HCT116 (cell line): ENCODE data around the gene SMIM10L2A. TPM values are rescaled to one million over a fixed set of nuclear protein-coding genes. Genes with fewer than 3 reads are reported as not detected.
A peak's percentile ranks its signal among the peaks of the same experiment; 100 is the strongest.

ENCODE experiments used
- ATAC-seq: fragments of 200-7000 bp; cut with Tn5 transposase; 2 replicates; pipeline ENCODE4 v1.9.1; 2020; ENCODE audit warnings: mild to moderate bottlenecking, moderate library complexity
- Bru-seq: library from RNA; stranded (reverse); fragments of 400-500 nt; gene quantifications from one replicate; lab custom pipeline; 2021; lab: Mats Ljungman, UMichigan
- BruChase-seq, 2 experiments: library from RNA; stranded (reverse); fragments of 400-500 nt; gene quantifications; one replicate each; lab custom pipeline; 2021; lab: Mats Ljungman, UMichigan
- BruUV-seq: library from RNA; stranded (reverse); fragments of 400-500 nt; replicated peaks from 2 replicates; lab custom pipeline; 2021; lab: Mats Ljungman, UMichigan
- CTCF ChIA-PET: fragments of 300-600 bp; sonication (Branson Sonifier 250); formaldehyde crosslinking; loops from one replicate; lab custom pipeline; 2021; ENCODE audit warnings: antibody characterized with exemption; lab: Charles Lee
- POLR2A ChIA-PET: fragments of 300-600, 350-600 bp; sonication (Branson Sonifier 250); formaldehyde crosslinking; loops from one replicate; lab custom pipeline; 2021; ENCODE audit warnings: antibody characterized with exemption; lab: Charles Lee
- RAD21 ChIA-PET, 2 experiments: fragments of 300-600 bp; sonication (Branson Sonifier 250); formaldehyde crosslinking; loops; one replicate each; lab custom pipeline; 2023; ENCODE audit warnings: low total read pairs in 2 of 2; ENCODE audit not compliant: uncharacterized antibody in 2 of 2, unreplicated experiment in 2 of 2, low non-redundant PET in 1 of 2; lab: Charles Lee
- DNase-seq: peaks from one replicate; pipeline ENCODE4 v3.0.0-alpha.2; 2010; ENCODE audit warnings: low read depth, low spot score
- H2AFZ ChIP-seq: fragments of 200-600 bp; shearing (Covaris generic), sonication (generic); 2 replicates; pipeline ENCODE4 v1.6.1; 2017; ENCODE audit warnings: low read depth, mixed run types, mixed read lengths, antibody characterized with exemption, low read length; ENCODE audit not compliant: poor library complexity, severe bottlenecking
- H3K27ac ChIP-seq: 2 replicates; pipeline ENCODE4 v1.5.1; 2012; ENCODE audit warnings: low read depth, low read length
- H3K27me3 ChIP-seq: fragments of 200-600 bp; sonication (generic); 2 replicates; pipeline ENCODE4 v1.6.1; 2016; ENCODE audit warnings: mixed run types, low read length, mixed read lengths; ENCODE audit not compliant: insufficient read depth
- H3K36me3 ChIP-seq, 2 experiments: fragments of 200-500 bp in 1 of 2; fragments of 200-600 bp in 1 of 2; sonication (Bioruptor generic) in 1 of 2; sonication (generic) in 1 of 2; 2 replicates each; pipeline versions ENCODE4 v1.5.1 to v1.6.1; 2014 to 2016; ENCODE audit warnings: low read length in 2 of 2, inconsistent platforms in 1 of 2, mixed read lengths in 1 of 2, mixed run types in 1 of 2; ENCODE audit not compliant: insufficient read depth in 2 of 2, control insufficient read depth in 1 of 2
- H3K4me1 ChIP-seq, 2 experiments: fragments of 200-600 bp in 1 of 2; sonication (generic) in 1 of 2; 2 replicates each; pipeline versions ENCODE4 v1.5.1 to v1.6.1; 2012 to 2017; ENCODE audit warnings: low read length in 2 of 2, inconsistent platforms in 1 of 2, mild to moderate bottlenecking in 1 of 2, mixed read lengths in 1 of 2, mixed run types in 1 of 2, moderate library complexity in 1 of 2; ENCODE audit not compliant: insufficient read depth in 2 of 2, control insufficient read depth in 1 of 2
- H3K4me2 ChIP-seq: fragments of 200-600 bp; sonication (generic); 2 replicates; pipeline ENCODE4 v1.6.1; 2017; ENCODE audit warnings: mixed run types, low read length, mixed read lengths
- H3K4me3 ChIP-seq, 2 experiments: fragments of 200-600 bp in 1 of 2; sonication (generic) in 1 of 2; replicated peaks in 1 of 2; 2 replicates each; pipeline ENCODE4 v1.5.1; 2011 to 2016; ENCODE audit warnings: low read length in 2 of 2, control low read depth in 1 of 2, low read depth in 1 of 2, mild to moderate bottlenecking in 1 of 2, mixed read lengths in 1 of 2, mixed run types in 1 of 2
- H3K79me2 ChIP-seq: fragments of 200-600 bp; sonication (generic); 2 replicates; pipeline ENCODE4 v1.6.1; 2017; ENCODE audit warnings: mild to moderate bottlenecking, mixed run types, low read length, moderate library complexity, mixed read lengths; ENCODE audit not compliant: insufficient read depth
- H3K9ac ChIP-seq: fragments of 200-600 bp; sonication (generic); 2 replicates; pipeline ENCODE4 v1.6.1; 2016; ENCODE audit warnings: low read length, mixed read lengths
- H3K9me2 ChIP-seq: fragments of 200-600 bp; sonication (generic), shearing (Covaris generic); 2 replicates; pipeline ENCODE4 v1.6.1; 2017; ENCODE audit warnings: mixed run types, mild to moderate bottlenecking, moderate library complexity; ENCODE audit not compliant: insufficient read depth
- H3K9me3 ChIP-seq, 2 experiments: fragments of 200-500 bp in 1 of 2; fragments of 200-600 bp in 1 of 2; sonication (Bioruptor generic) in 1 of 2; sonication (generic) in 1 of 2; 2 replicates each; pipeline ENCODE4 v1.6.1; 2014 to 2017; ENCODE audit warnings: low read length in 2 of 2, mixed read lengths in 2 of 2, inconsistent platforms in 1 of 2, low read depth in 1 of 2, mild to moderate bottlenecking in 1 of 2, mixed run types in 1 of 2, moderate library complexity in 1 of 2; ENCODE audit not compliant: control insufficient read depth in 1 of 2, insufficient read depth in 1 of 2
- H4K20me1 ChIP-seq: fragments of 200-600 bp; sonication (generic), shearing (Covaris generic); 2 replicates; pipeline ENCODE4 v1.6.1; 2017; ENCODE audit warnings: mixed run types, mild to moderate bottlenecking, moderate library complexity; ENCODE audit not compliant: insufficient read depth
- ELF1 ChIP-seq: IDR thresholded peaks from 2 replicates; pipeline ENCODE4 v1.6.1; 2012; ENCODE audit warnings: low read depth, borderline replicate concordance
- EZH2phosphoT487 ChIP-seq: fragments of 200-600 bp; IDR thresholded peaks from 2 replicates; pipeline ENCODE4 v1.6.1; 2018; ENCODE audit warnings: antibody characterized with exemption, borderline replicate concordance
- POLR2A ChIP-seq: IDR thresholded peaks from 2 replicates; pipeline ENCODE4 v1.7.0; 2011; ENCODE audit warnings: borderline replicate concordance; ENCODE audit not compliant: insufficient read depth, insufficient read length; ENCODE audit errors: extremely low read depth
- POLR2AphosphoS5 ChIP-seq: IDR thresholded peaks from 2 replicates; pipeline ENCODE4 v1.6.1; 2011; ENCODE audit warnings: mild to moderate bottlenecking, low read depth, low read length, moderate library complexity
- RAD21 ChIP-seq: IDR thresholded peaks from 2 replicates; pipeline ENCODE4 v1.6.1; 2012; ENCODE audit warnings: low read depth, mild to moderate bottlenecking
- REST ChIP-seq: IDR thresholded peaks from 2 replicates; pipeline ENCODE4 v1.6.1; 2012; ENCODE audit warnings: low read depth
- SIN3A ChIP-seq: IDR thresholded peaks from 2 replicates; pipeline ENCODE4 v1.6.1; 2012; ENCODE audit warnings: low read depth
- SP1 ChIP-seq: IDR thresholded peaks from 2 replicates; pipeline ENCODE4 v1.6.1; 2012; ENCODE audit warnings: low read depth
- TCF7L2 ChIP-seq: IDR thresholded peaks from 2 replicates; pipeline ENCODE4 v1.7.0; 2011; ENCODE audit warnings: borderline replicate concordance, inconsistent platforms; ENCODE audit not compliant: insufficient read depth, insufficient read length; ENCODE audit errors: extremely low read depth
- YY1 ChIP-seq: IDR thresholded peaks from 2 replicates; pipeline ENCODE4 v1.6.1; 2011; ENCODE audit warnings: low read length, low read depth, moderate library complexity, mild to moderate bottlenecking; ENCODE audit not compliant: insufficient replicate concordance; ENCODE audit errors: extremely low read depth
- ZFX ChIP-seq: fragments of 450-650 bp; IDR thresholded peaks from 2 replicates; pipeline ENCODE4 v1.6.1; 2017
- ZNF274 ChIP-seq: fragments of 200-500 bp; sonication (Bioruptor generic); IDR thresholded peaks from 2 replicates; pipeline ENCODE4 v1.6.1; 2014; ENCODE audit warnings: mild to moderate bottlenecking, low read depth, low read length, inconsistent platforms
- intact Hi-C: fragments of 100-400 bp; cut with micrococcal nuclease; formaldehyde crosslinking; loops from 2 replicates; pipeline ENCODE4 v1.10.0; 2022
- long read RNA-seq: library from polyadenylated mRNA; unstranded; transcript quantifications from one replicate; pipeline ENCODE4 v2.0.0, GENCODE V29; 2021; ENCODE audit not compliant: unreplicated experiment
- polyA plus RNA-seq: library from polyadenylated mRNA; unstranded; fragments of >200 nt; gene quantifications from 2 replicates; pipeline ENCODE4 v1.2.1, GENCODE V29; 2012; ENCODE audit warnings: missing spikeins
- total RNA-seq: library from RNA; stranded (reverse); gene quantifications from one replicate; pipeline ENCODE4 v1.2.1, GENCODE V29; 2021; ENCODE audit not compliant: unreplicated experiment
- TF ChIP-seq, protein P1 (sequence below): IDR thresholded peaks from 2 replicates; pipeline ENCODE4 v1.6.1; 2011; ENCODE audit warnings: mild to moderate bottlenecking, low read length, moderate library complexity; ENCODE audit not compliant: insufficient replicate concordance; ENCODE audit errors: extremely low read depth
- TF ChIP-seq, protein P2 (sequence below): IDR thresholded peaks from 2 replicates; pipeline ENCODE4 v1.6.1; 2012

Gene SMIM10L2A
- total RNA-seq, result 1.5 TPM
- 0.77 and 0.81 TPM in 2 replicates for polyA plus RNA-seq
- percentile 35 among the genes with signal in this experiment for Bru-seq, nascent RNA
- BruChase-seq, experiment 1, labeled RNA remaining after a 6-hour chase, result percentile 48 among the genes with signal in this experiment
- BruChase-seq, experiment 2, labeled RNA remaining after a 2-hour chase, result percentile 41 among the genes with signal in this experiment
- long read RNA-seq, partial matches to known transcripts, result 0 of 3 reads
- long read RNA-seq, other reads (novel, unspliced or antisense), result 3 of 3 reads

DNA sequence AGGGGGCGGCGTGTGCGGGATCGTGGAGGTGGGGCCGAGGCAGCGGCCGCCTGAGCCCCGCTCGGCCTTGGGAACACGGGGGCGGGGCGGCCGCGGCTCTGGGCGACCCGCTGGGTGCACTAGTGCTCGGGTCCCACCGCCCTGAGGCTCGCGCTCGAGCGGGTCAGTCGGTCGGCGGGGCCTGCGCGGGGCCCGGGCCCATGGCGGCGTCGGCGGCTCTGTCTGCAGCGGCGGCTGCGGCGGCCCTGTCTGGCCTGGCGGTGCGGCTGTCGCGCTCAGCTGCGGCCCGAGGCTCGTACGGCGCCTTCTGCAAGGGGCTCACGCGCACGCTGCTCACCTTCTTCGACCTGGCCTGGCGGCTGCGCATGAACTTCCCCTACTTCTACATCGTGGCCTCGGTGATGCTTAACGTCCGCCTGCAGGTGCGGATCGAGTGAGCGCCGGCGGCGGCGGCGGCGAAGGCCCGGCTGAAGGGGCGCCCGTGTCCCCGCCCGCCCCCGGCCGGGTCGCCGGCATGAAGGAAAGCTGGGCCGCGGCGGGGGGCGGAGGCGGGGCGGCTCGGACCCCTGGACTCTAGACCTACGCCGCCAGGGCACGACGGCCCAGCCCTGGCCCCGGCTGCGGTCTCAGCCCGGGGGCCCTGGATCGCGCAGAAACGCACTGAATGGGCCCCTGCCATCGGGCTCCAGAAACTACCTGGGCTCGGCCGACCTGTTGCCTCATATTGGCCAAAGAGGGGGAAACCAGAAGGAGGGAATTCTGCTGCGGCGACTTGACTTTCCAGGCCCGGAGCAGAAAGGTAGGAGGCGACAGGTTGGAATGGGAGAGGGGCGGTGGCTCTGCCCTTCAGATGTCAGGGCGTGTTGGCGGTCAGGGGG lies at the start of gene SMIM10L2A:
Gene SMIM10L2A (plus strand): TSS at position 13 of the 878 bp plus-strand sequence. CDS start 188 bp downstream, at position 201.
- Histone ChIP-seq H3K36me3 (no peaks in the 10 kb centered on the region), H3K27me3 (no peaks in the 10 kb centered on the region), H3K9me3 (no peaks in the 10 kb centered on the region), H3K27ac (no peak within 1 kb of the TSS), H3K4me2 (peak within 1 kb of the TSS; percentile 68), H3K4me1 (peaks cover 4 to 5% of the 10 kb centered on the region in 2 experiments; a peak in 3 of 4 replicates), H3K4me3 (peak within 1 kb of the TSS; percentile 20 to 40; a peak in 3 of 4 replicates), H3K79me2 (no peaks in the 10 kb centered on the region), H2AFZ (no peak within 1 kb of the TSS), H4K20me1 (no peaks in the 10 kb centered on the region), H3K9ac (no peak within 1 kb of the TSS; the same call in 1 of the 2 replicates), H3K9me2 (no peaks in the 10 kb centered on the region)
- TF ChIP-seq SP1 (no peak), SIN3A (no peak), EZH2phosphoT487 (no peak), YY1 (no peak), ELF1 (no peak), ZNF274 (no peak), POLR2A (no peak), ZFX (no peak), RAD21 (no peak), REST (no peak), TCF7L2 (no peak), POLR2AphosphoS5 (no peak)
- TF ChIP-seq, protein P1, sequence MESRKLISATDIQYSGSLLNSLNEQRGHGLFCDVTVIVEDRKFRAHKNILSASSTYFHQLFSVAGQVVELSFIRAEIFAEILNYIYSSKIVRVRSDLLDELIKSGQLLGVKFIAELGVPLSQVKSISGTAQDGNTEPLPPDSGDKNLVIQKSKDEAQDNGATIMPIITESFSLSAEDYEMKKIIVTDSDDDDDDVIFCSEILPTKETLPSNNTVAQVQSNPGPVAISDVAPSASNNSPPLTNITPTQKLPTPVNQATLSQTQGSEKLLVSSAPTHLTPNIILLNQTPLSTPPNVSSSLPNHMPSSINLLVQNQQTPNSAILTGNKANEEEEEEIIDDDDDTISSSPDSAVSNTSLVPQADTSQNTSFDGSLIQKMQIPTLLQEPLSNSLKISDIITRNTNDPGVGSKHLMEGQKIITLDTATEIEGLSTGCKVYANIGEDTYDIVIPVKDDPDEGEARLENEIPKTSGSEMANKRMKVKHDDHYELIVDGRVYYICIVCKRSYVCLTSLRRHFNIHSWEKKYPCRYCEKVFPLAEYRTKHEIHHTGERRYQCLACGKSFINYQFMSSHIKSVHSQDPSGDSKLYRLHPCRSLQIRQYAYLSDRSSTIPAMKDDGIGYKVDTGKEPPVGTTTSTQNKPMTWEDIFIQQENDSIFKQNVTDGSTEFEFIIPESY, result no peak
- TF ChIP-seq, protein P2, sequence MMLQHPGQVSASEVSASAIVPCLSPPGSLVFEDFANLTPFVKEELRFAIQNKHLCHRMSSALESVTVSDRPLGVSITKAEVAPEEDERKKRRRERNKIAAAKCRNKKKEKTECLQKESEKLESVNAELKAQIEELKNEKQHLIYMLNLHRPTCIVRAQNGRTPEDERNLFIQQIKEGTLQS, result no peak
- DNase-seq (no peak), ATAC-seq (no peak; the same call in 1 of the 2 replicates)
- RAD21 ChIA-PET, result no interaction called here
- POLR2A ChIA-PET, result interaction anchor here (0.7 to 0.9 kb wide), 3 partner anchors 13 to 32 kb away, joined by 3 to 4 read pairs (median 3); no protein-coding TSS in a partner anchor
- CTCF ChIA-PET, result interaction anchor here (1.4 kb wide), 1 partner anchor 16 kb away, joined by 4 read pairs; no protein-coding TSS in a partner anchor
- no TSS peak for BruUV-seq
- intact Hi-C loops, result no loop called here
